Ammon's horn (tissue), 1 donor: ENCODE results near the gene TRAIP.
"Not testable (repeated sequence)": the region's sequence is repeated elsewhere in the genome, so short reads cannot be mapped to it uniquely, and the experiment has no call there.

ENCODE experiments used
- DNase-seq: peaks from one replicate; pipeline ENCODE4 v3.0.0-alpha.2; 2016; ENCODE audit warnings: low spot score

TRAIP gene

DNA sequence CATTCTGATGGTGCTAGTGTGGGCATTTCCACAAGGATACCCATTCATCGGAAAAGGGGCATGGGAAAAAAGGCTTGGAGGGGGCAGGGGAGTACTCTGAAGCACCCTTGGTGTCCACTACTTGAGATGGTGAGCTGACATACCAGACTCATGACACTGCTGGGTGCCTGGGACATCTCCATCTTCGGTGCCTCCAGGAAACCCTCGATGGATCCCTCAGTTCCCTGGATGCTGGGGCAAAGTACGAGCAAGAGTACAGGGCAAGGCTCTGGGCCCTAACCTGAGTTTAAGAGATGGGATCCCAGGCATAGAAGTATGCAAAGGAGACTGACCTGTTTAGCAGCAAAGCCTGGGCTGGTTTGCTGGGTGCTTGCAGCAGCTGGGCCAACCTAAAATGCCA lies 64.8 kb downstream of the TRAIP start:
- no peak for DNase-seq

DNA sequence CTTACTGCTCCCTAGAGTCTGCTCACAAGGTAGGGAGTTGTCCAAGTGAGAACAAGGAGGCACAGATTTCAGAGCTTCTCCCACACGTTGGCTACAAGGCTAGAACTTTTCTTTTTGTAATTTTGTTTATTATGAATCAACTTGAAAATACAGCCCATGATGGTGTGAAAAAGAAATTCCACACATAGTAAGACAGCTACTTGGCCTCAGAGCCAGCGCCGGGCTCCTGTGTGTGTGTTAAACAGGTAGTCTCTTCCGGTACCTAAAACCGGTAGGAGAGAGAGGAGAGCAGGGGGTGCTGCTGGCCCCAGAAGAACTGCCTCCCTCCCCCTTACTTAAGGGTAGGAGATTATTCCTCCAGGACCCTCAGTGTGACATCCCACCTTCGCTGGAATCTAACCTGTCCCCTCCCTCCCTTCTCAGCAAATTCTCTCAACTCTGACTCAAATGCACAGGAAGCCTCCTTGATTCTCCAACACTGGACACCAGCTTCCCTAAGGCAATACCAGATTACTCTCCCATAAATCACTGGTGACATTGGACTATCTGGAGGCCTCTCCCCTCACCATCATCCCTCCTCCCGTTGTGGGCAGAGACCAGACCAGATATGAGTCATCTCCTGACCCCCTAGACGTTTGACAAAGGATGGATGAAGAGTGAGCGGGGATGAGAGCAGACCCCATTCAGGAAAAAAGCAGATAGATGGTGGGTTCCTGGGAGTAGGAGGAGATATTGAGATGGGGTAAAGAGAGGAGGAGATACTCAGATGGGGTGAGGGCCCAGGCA lies 65.5 kb downstream of the TRAIP start:
- no peak for DNase-seq

DNA sequence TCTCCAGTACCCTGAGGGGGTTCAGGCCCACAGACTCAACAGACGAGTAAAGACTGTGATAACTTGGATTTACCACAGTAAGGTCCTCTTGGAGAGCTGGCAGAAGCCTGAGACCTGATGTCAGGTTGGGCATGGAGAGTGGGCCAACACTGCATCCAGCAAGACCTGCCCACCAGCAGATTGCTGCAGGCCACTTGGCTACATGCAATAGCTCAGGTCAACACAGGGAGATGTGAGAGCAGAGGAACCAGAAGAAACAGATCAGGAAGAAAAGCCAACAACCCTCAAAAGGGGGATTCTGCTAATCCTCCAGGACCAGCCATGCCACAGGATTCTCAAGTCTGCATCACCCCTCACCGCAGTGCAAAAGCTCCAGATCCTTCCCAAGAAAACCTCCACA lies 68.3 kb downstream of the TRAIP start:
- DNase-seq = no peak

DNA sequence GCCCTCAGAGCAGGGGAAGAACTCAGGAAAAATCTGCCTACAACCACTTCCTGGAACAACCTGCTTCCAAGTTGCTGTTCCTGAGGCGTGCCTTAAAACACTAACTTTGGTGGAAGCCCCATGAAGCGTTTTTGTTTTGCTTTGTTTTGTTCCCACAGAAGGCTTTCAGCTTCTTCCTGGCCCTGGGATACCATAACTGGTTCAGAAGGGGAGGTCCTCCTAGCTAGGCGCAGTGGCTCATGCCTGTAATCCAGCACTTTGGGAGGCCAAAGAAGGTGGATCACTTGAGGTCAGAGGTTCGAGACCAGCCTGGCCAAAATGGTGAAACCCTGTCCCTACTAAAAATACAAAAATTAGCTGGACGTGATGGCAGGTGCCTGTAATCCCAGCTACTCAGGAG lies 68.8 kb downstream of the TRAIP start:
- DNase-seq = no peak

DNA sequence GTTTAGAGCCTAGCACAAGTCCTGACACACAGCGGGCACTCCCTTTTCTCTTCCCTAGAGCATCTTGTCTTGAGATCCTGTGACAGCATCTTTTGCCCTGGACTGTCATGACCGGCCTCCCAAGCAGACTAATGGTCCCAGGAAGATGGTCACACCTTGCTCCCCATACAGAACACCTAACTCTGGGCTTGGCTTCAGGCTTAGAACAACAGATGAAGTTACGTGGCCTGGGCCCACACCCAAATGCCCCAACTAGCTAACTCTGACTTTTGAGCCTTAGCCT lies 69.2 kb downstream of the TRAIP start:
- DNase-seq = peak; percentile 43

DNA sequence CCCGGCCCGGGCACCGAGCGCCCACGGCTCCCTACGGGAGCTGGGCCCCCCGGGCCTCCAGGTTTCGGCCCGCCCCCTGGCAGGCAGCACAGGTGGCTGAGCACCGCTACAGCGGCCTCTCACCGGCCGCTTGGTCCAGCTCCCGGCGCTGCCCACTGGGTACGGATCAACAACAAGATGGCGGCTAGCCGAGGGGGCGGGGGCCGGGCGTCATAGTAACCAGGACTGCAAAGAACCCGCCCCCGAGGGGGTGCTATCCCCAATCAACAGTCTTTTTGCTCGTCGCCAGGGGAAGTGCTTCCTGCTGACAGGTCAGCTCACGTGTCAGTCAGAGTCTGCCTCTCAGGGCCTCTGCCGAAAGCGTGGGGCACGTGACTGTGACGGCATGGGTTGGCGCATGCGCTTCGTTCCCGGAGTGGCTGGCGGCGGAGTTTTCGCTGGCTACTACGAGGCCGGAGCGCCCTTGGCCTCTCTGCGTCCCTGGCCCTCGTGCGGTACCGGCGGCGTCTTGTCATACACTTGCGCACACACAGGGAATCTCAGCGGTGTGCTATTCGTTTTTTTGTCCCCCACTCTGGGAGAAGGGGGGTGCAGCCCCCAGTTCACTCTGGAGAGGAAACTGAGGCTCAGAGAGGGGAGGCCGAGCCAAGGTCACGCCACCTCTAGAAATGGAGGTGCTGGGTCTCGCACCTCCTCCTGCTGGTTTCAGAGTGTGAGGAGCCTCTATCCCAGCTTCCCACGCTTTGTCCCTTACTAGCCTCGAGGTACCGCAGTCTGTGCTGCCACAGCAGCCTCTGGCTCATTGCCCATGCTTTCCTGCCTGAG lies 69.8 kb downstream of the TRAIP start, which contains the start of gene IP6K1:
Gene IP6K1 (minus strand): TSS at position 186 of the 825 bp plus-strand sequence. CDS start 38,502 bp downstream, outside the sequence.
- DNase-seq = peak; percentile 100

DNA sequence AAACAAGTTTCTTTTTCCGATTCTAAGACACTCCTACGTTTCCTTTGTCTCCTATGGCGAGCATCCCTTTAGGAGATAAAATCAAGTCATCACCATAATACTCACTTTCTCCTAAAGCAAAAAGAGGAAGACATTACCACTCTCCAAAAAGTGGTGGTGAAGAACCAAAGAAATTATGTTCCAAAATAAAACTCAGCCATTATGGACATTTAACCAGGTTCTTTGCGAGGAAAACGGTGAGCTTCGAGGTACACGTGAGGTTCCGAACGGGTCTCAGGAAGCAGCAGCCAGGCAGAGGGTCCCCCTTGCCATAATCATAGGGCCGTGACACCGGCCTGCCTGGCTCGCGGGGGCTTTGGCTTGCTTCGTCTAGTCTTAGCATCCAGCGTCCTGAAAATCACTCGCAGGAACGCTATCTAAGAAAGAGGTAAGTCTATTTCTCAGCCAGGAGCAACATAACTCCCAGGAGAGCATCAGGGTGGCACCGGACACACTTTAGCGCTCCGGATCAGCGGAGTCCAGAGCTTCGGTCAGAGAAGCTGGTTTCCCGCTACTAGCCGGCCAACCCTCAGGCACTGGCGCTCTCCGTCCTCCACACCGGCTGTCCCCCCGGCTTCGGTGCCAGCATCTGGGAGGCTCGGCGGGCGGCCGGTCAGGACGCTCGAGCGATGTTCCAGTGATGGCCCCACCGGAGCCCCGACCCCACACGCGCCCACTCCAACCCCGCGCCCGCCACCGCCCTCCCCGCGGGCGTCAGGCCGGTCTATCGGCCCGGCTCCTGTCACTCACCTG lies 70.6 kb downstream of the TRAIP start:
- DNase-seq = no peak

DNA sequence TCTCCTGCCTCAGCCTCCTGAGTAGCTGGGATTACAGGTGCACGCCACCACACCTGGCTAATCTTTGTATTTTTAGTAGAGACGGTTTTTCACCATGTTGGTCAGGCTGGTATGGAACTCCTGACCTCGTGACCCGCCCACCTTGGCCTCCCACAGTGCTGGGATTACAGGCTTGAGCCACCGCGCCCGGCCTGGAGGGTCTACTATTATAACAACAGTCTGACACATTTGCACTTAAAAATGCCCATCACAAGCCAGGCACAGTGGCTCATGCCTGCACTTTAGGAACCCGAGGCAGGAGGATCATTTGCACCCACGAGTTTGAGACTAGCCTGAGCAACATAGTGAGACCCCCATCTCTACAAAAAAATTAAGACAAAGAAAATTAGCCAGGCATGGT lies 74.1 kb downstream of the TRAIP start:
- DNase-seq = not testable (repeated sequence)

DNA sequence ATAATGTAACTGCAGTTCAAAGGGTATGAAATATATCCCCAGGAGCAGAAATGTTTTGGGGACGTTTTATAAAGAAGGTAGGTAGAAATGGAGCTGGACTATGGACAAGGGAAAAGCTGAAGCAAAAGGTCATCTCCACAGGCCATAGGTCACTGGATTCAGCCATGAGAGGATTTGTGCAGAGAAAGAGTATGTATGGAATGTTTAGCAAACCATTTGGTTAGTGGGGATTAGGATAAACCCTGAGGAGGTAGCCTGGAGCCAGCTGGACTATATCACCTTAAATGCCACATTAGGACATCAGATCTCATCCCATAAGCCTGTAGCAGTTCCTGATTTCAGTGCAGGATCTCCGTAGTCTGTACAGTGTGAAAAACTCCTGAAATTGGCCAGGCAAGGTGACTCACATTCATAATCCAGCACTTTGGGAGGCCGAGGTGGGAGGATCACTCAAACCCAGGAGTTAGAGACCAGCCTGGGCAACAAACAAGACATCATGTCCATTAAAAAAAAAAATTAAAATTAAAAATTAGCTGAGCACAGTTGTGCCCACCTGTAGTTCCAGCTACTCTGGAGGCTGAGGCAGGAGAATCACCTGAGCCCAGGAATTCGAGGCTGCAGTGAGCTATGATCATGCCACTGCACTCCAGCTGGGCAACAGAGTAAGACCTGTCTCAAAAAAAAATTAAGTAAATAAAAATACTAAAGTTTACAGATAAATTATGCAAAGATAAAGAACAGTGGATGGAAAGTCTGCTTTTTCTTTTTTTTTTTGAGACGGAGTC lies 74.8 kb downstream of the TRAIP start:
- DNase-seq = no peak

DNA sequence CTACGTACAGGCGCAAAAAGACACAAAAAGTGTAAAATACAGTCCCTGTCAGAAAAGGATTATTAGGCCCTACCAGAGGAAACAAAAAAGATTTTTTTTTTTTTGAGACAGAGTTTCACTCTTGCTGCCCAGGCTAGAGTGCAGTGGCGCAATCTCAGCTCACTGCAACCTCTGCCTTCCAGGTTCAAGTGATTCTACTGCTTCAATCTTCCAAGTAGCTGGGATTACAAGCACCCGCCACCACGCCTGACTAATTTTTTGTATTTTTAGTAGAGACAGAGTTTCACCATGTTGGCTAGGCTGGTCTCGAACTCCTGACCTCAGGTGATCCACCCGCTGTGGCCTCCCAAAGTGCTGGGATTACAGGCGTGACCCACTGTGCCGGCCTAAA lies 75.4 kb downstream of the TRAIP start:
- DNase-seq = not testable (repeated sequence)

DNA sequence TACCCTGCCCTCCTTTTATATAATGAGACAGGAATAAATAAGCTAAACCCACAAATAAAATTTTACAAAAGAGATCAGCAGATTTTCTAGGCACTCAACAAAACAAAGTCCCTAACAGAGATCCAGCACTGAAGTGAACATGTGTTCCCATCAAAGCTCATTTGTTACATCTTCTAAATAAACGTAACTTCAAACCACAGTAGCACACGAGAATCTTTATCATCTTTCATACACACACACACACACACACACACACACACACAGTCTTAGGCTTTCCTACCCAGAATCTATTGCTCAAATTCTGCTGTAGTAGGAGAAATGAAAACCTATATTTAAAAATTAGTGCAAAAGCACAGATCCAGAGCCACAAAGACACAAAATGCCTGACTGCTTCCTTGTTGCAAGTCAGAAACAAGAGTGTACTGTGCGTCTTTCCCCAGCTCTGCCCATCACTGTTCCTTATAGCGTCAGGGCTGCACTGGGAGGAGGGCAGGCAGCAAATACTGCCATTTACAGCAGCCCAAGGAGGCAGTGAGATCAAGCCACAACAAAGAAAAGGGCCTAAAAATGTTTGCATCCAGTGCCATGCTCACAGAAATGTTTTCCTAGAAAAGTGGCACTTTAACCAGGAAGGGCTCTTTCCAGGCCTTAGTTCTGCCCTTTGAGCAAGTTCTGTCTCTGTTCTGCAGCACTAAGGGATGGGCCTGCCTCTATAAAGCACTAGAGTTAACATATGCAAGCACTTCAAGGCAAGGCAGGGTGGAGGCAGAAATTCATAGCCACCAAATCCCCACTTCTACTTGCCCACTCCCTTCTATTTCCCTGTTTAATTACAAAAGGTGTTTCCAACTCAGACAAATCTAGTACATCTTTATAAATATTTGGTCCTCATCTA lies 76.0 kb downstream of the TRAIP start:
- DNase-seq = no peak

DNA sequence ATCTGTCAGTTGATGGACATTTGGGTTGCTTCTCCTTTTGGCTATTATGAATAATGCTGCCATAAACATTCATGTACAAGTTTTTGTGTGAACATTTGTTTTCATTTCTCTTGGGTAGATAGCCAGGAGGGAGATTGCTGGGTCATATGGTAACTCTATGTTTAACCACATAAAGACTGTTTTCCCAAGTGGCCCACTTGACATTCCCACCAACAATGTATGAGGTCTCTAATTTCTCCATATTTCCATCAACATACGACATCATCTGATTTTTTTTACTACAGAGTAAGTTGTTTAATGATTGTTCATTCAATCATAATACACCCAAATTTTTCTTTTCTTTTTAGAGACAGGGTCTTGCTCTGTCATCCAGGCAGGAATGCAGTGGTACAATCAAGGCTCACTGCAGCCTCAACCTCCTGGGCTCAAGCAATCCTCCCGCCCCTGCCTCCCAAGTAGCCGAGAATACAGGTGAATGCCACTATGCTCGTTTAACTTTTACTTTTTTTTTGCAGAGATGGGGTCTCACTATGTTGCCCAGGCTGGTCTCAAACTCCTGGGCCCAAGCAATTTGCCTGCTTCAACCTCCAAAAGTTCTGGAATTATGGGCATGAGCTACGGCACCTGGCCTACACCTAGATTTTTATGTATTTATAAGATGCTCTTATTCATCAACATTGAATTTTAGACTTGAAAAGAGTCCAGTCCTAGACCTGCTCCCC lies 76.8 kb downstream of the TRAIP start:
- no peak for DNase-seq
